ENCODE data around the gene TMEM222. TPM values are rescaled to one million over a fixed set of nuclear protein-coding genes. Genes with fewer than 3 reads are reported as not detected.
"Not testable (repeated sequence)": the region's sequence is repeated elsewhere in the genome, so short reads cannot be mapped to it uniquely, and the experiment has no call there.

The TMEM222 gene
- total and polyA plus RNA-seq, 5 donors from 2014 or later: 26.3 to 71.2 (median 64.3) TPM

DNA sequence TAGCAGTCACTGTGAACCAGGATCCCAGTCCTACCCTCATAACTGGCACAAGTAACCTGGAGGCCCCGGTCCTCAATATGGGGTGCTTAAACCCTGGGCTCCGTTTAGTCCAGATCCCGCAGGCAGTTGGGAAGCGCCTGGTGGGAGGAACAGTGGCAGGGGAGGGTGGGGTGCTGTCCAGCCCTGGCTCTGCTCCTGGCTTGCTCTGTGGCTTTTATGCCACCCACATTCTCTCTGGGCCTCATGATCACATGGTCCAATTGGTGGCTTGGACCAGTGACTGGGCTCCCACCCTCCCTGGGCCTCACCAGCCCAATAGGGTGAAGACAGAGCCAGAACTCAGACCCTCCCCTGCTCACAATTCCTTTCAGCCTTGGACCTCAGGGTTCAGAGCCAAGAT is 58.3 kb downstream of the TMEM222 start:
- H3K27ac Mint-ChIP-seq: no peak overlapping the region
- no peak overlapping the region for H3K27ac ChIP-seq (ENCODE audit: insufficient read depth, low read length, poor library complexity, severe bottlenecking)

GRCh38 chr1:27380766-27381733 is 59.1 kb downstream of the TMEM222 start:
- Mint-ChIP-seq H3K27me3 (peaks cover 9% of the 10 kb centered on the region), H3K27ac (no peak overlapping the region), H3K9me3 (peaks cover 0 to 2% (median 0%) of the 10 kb centered on the region in 7 donors)

More for the DNA sequence above, 58.3 kb downstream of the TMEM222 start:
- H3K36me3 ChIP-seq (ENCODE audit: control insufficient read depth, insufficient read depth, low read length): no peaks in the 10 kb centered on the region
- no peak overlapping the region for H3K4me3 Mint-ChIP-seq
- no peak for DNase-seq
- peaks cover 3% of the 10 kb centered on the region for H3K27me3 ChIP-seq (ENCODE audit: control insufficient read depth, insufficient read depth, low read length)
- peaks cover 0 to 2% (median 0%) of the 10 kb centered on the region in 7 donors for H3K9me3 Mint-ChIP-seq
- ATAC-seq (ENCODE audit: low read depth in 2 of 2): no peak
- H3K4me3 ChIP-seq (ENCODE audit: low read depth, low read length): no peak overlapping the region
- no peaks in the 10 kb centered on the region for H3K4me1 ChIP-seq (ENCODE audit: control insufficient read depth, insufficient read depth, low read length, poor library complexity, severe bottlenecking)
- peaks cover 11% of the 10 kb centered on the region for H3K27me3 Mint-ChIP-seq
- no peaks in the 10 kb centered on the region for H3K9me3 ChIP-seq (ENCODE audit: control insufficient read depth in 2 of 2, low read length in 2 of 2)
- peaks cover 0 to 7% (median 0%) of the 10 kb centered on the region in 4 donors for H3K4me1 Mint-ChIP-seq
- H3K36me3 Mint-ChIP-seq: no peaks in the 10 kb centered on the region

DNA sequence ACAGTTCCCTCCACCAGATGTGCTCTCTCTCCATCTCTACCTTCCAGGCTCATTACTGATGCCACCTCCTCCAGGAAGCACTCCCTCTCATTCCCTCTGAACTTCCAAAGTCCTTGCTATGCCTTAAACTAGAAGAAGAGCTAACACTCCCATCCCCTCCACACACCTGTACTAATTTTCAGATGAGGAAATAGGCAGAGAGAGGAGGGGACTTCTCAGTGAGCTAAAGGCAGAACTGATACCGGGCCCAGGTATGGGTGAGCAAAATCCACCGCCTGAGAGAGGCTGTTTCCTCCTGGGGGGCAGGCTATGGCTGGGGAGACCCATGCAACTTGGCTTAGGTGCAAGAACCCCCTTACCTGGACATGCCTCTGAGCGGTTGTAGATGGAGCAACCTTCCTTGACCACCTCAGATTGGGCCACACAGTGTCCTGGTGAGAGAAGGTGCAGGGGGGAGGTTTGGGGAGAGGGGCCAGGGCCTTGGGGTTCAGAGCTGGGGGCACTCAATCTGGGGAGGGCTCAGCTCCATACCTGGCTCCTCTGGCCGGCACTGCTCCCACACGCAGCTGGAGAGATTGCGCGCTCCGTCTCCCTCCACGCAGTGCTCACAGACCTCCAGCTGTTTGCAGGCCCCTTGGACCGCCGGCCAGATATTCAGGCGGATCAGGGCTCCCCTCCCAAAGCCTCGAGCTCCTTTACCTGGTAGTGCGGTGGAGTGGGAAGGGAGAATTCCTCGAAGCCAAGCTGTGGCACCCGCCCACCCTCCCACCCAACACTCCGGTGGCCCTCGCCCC is 60.2 kb downstream of the TMEM222 start:
- ATAC-seq (ENCODE audit: low read depth in 2 of 2): no peak
- Mint-ChIP-seq H3K4me1 (peaks cover 0 to 7% (median 0%) of the 10 kb centered on the region in 4 donors), H3K27me3 (peaks cover 5% of the 10 kb centered on the region), H3K36me3 (no peaks in the 10 kb centered on the region), H3K9me3 (peaks cover 0 to 2% (median 0%) of the 10 kb centered on the region in 7 donors), H3K27ac (no peak overlapping the region), H3K4me3 (no peak overlapping the region)
- Histone ChIP-seq H3K9me3 (ENCODE audit: control insufficient read depth in 2 of 2, low read length in 2 of 2) (no peaks in the 10 kb centered on the region), H3K27ac (ENCODE audit: insufficient read depth, low read length, poor library complexity, severe bottlenecking) (no peak overlapping the region), H3K4me3 (ENCODE audit: low read depth, low read length) (no peak overlapping the region), H3K4me1 (ENCODE audit: control insufficient read depth, insufficient read depth, low read length, poor library complexity, severe bottlenecking) (no peaks in the 10 kb centered on the region), H3K27me3 (ENCODE audit: control insufficient read depth, insufficient read depth, low read length) (peaks cover 3% of the 10 kb centered on the region), H3K36me3 (ENCODE audit: control insufficient read depth, insufficient read depth, low read length) (no peaks in the 10 kb centered on the region)
- no peak for DNase-seq

More at GRCh38 chr1:27380766-27381733, 59.1 kb downstream of the TMEM222 start:
- Histone ChIP-seq H3K36me3 (ENCODE audit: control insufficient read depth, insufficient read depth, low read length) (no peaks in the 10 kb centered on the region), H3K4me1 (ENCODE audit: control insufficient read depth, insufficient read depth, low read length, poor library complexity, severe bottlenecking) (no peaks in the 10 kb centered on the region), H3K9me3 (ENCODE audit: control insufficient read depth in 2 of 2, low read length in 2 of 2) (no peaks in the 10 kb centered on the region), H3K4me3 (ENCODE audit: low read depth, low read length) (no peak overlapping the region), H3K27me3 (ENCODE audit: control insufficient read depth, insufficient read depth, low read length) (peaks cover 3% of the 10 kb centered on the region), H3K27ac (ENCODE audit: insufficient read depth, low read length, poor library complexity, severe bottlenecking) (no peak overlapping the region)
- ATAC-seq (ENCODE audit: low read depth in 2 of 2): no peak
- Mint-ChIP-seq H3K4me3 (no peak overlapping the region), H3K36me3 (no peaks in the 10 kb centered on the region), H3K4me1 (peaks cover 0 to 7% (median 0%) of the 10 kb centered on the region in 4 donors)
- DNase-seq: no peak

DNA sequence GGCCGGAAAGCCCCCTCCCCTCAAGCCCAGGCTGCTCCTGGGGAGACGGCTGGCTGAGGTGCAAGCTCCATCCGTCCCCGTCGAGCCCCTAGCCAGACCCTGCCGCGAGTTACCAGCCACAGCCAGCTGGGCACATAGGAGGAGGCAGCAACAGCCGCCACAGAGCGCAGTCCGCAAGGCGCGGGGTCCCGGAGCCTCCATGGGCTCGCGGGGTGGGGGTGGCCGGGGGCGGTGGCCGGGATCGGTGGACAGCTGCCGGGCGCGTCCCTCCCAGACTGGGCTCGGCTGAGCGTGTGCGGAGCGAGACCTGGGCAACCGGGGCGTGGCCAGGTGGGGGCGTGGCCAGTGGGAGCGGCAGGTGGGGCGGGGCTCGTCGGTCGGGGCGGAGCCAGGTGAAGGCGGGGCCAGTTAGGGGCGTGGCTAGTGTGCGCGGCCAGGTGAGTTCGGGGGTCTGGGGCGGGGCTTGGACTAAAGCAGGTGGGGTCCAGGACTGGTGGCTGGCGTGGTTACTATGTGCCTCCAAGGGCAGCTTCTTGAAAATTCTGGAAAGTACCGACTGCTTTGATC is 61.2 kb downstream of the TMEM222 start, which contains the start of gene CD164L2:
TSS of gene CD164L2 (minus strand) at position 295 of the 567 bp plus-strand sequence. CDS start at position 201, 94 bp downstream.
- Mint-ChIP-seq H3K27me3 (peaks cover under 1% of the 10 kb centered on the region), H3K9me3 (peaks cover 0 to 2% (median 0%) of the 10 kb centered on the region in 7 donors), H3K4me1 (peaks cover 0 to 7% (median 0%) of the 10 kb centered on the region in 4 donors), H3K4me3 (no peak within 1 kb of the TSS), H3K27ac (no peak within 1 kb of the TSS), H3K36me3 (no peaks in the 10 kb centered on the region)
- no peak within 1 kb of the TSS for H3K4me3 ChIP-seq (ENCODE audit: low read depth, low read length)
- no peaks in the 10 kb centered on the region for H3K9me3 ChIP-seq (ENCODE audit: control insufficient read depth in 2 of 2, low read length in 2 of 2)
- H3K36me3 ChIP-seq (ENCODE audit: control insufficient read depth, insufficient read depth, low read length): no peaks in the 10 kb centered on the region
- H3K4me1 ChIP-seq (ENCODE audit: control insufficient read depth, insufficient read depth, low read length, poor library complexity, severe bottlenecking): no peaks in the 10 kb centered on the region
- H3K27ac ChIP-seq (ENCODE audit: insufficient read depth, low read length, poor library complexity, severe bottlenecking): no peak within 1 kb of the TSS
- DNase-seq: peak in 1 of 3 donors; percentile 34
- peaks cover 3% of the 10 kb centered on the region for H3K27me3 ChIP-seq (ENCODE audit: control insufficient read depth, insufficient read depth, low read length)
- peak in 1 of 2 donors; percentile 34 for ATAC-seq (ENCODE audit: low read depth in 2 of 2)

DNA sequence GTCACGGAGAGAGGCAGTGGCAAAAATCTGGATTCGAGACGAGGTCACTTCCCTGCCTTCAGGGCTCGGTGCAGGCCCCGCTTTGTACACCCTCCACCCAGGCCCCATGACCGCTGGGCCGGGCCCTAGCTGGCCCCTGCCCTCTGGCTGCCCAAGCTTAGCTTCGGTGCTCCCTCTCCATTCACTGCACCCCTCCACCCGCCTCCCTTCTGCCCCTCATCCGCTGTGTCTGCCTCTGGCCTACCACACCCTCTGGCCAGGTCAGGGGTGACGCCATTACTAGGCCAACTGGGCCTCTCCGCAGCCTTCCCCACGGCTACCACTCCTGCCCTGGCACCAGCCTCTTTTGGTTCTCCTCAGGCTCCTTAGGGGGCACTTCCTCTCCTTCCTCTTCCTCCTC is 61.7 kb downstream of the TMEM222 start:
- H3K36me3 ChIP-seq (ENCODE audit: control insufficient read depth, insufficient read depth, low read length): no peaks in the 10 kb centered on the region
- DNase-seq (no peak), ATAC-seq (ENCODE audit: low read depth in 2 of 2) (no peak)
- H3K4me1 Mint-ChIP-seq: peaks cover 0 to 11% (median 2%) of the 10 kb centered on the region in 4 donors
- H3K9me3 ChIP-seq (ENCODE audit: control insufficient read depth in 2 of 2, low read length in 2 of 2): no peaks in the 10 kb centered on the region
- peaks cover 0 to 2% (median 0%) of the 10 kb centered on the region in 7 donors for H3K9me3 Mint-ChIP-seq
- no peaks in the 10 kb centered on the region for H3K4me1 ChIP-seq (ENCODE audit: control insufficient read depth, insufficient read depth, low read length, poor library complexity, severe bottlenecking)
- peaks cover 3% of the 10 kb centered on the region for H3K27me3 ChIP-seq (ENCODE audit: control insufficient read depth, insufficient read depth, low read length)
- peaks cover 6% of the 10 kb centered on the region for H3K27me3 Mint-ChIP-seq
- no peaks in the 10 kb centered on the region for H3K36me3 Mint-ChIP-seq
- H3K4me3 ChIP-seq (ENCODE audit: low read depth, low read length): no peak overlapping the region
- H3K4me3 Mint-ChIP-seq: no peak overlapping the region
- H3K27ac Mint-ChIP-seq: no peak overlapping the region
- H3K27ac ChIP-seq (ENCODE audit: insufficient read depth, low read length, poor library complexity, severe bottlenecking): no peak overlapping the region

GRCh38 chr1:27384797-27385196 is 62.8 kb downstream of the TMEM222 start:
- H3K36me3 ChIP-seq (ENCODE audit: control insufficient read depth, insufficient read depth, low read length); H3K9me3 Mint-ChIP-seq; H3K27me3 ChIP-seq (ENCODE audit: control insufficient read depth, insufficient read depth, low read length); H3K27ac ChIP-seq (ENCODE audit: insufficient read depth, low read length, poor library complexity, severe bottlenecking); H3K4me3 Mint-ChIP-seq; H3K36me3 Mint-ChIP-seq; H3K27me3 Mint-ChIP-seq; H3K27ac Mint-ChIP-seq; DNase-seq; ATAC-seq (ENCODE audit: low read depth in 2 of 2); H3K4me1 ChIP-seq (ENCODE audit: control insufficient read depth, insufficient read depth, low read length, poor library complexity, severe bottlenecking); H3K9me3 ChIP-seq (ENCODE audit: control insufficient read depth in 2 of 2, low read length in 2 of 2); H3K4me3 ChIP-seq (ENCODE audit: low read depth, low read length): not testable (repeated sequence)
- peaks cover 0 to 12% (median 2%) of the 10 kb centered on the region in 4 donors for H3K4me1 Mint-ChIP-seq
